Islet of Langerhans (tissue), 1 donor: ENCODE measurements around the gene MBD2.

Source experiments
- FAIRE-seq: peaks from one replicate; lab custom pipeline; 2011; peaks lifted over from hg19 to GRCh38; lab: Jason Lieb, UNC

Gene MBD2

DNA sequence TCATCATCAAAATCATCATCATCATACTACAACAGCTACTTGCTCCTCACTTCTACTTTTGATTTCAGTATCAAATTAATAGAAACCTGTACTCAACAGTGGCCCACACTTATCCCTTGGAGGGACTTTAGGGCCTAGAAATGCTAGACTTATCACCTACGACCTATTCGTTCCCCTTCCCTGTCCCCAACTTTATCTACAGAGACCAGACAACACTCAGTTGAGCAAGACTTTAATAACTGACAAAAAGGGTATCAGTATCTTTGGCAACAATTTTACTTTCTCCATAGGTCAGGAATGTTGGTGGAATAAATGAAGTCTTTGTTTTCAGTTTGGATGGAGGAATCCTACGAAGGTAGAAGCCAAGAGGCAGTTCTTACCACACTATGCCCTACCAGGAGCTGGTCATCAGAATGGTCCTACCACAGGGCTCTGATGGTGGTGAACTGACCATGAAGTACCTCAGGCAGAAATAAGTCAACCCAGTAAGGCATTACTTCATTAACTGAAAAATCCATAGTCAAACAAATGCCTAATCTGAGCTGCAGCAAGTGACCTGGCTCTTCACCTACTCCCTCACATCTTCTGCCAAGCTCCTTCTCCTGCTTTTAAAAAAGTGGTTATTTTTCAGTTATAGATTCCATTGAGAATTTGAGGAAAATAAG, 26.6 kb downstream of the MBD2 start:
- FAIRE-seq = no peak

DNA sequence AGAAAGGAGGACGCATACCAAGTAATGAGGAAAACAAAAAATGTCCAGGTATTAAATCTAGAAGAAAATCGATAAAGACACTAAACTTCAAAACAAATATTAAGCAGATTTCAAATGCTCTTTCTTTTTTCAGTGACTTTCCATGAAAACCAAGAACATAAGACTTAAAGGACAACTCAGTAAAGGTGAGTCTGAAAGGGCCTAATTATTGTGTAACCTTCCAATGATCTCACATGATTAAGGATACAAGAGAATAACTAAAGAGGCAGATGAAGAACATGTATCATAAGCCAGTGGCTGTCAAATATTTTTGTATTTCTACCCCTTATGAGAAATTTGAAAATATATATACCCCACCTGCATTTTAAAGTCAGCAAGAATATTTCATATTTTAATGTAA, 30.7 kb downstream of the MBD2 start:
- FAIRE-seq = no peak

GRCh38 chr18:54192900-54193299, 31.6 kb downstream of the MBD2 start:
- FAIRE-seq = no peak

- FAIRE-seq = no peak
Measured at GRCh38 chr18:54192415-54192814, 32.1 kb downstream of the MBD2 start.

DNA sequence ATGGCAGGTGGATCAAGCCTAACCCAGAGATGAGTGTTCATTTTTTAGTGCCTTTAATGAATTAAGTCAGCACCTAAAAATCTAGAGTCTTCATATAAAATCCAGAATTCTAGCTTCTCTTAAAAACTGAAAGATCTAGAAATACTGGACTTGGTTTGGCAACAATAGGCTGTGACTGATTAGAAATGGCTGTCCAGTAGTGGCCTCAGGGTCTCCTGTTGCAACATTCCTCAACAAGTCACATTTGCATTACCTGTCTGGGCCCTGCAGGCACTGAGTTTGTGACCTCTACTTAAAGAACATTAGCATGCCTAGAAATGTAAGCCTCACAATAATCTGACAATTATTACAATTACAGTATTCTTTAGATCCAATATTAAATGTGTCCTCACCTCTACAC, 33.1 kb downstream of the MBD2 start:
- FAIRE-seq = no peak

- FAIRE-seq = no peak
Measured at GRCh38 chr18:54187372-54187771, 37.1 kb downstream of the MBD2 start.

DNA sequence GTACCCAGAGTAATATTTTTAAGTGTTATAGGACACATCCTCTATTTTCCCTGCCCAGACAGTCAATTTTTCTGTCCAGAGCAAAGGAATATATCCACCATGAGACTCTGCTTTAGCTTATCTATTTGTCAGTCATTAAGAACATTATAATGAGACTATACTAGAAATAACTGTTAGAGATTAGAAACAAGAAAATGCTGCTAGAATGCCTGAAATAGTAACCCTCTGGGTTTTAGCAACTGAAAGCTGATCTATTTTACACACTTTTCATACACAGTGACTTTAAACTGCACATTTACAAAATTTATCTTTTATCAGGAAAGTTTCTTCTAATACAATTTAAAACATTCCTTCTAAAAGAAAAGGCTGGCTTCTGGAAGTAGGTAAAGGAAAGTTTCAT, 39.6 kb downstream of the MBD2 start:
- no peak for FAIRE-seq

GRCh38 chr18:54183390-54183789, 41.1 kb downstream of the MBD2 start:
- no peak for FAIRE-seq

GRCh38 chr18:54181856-54182602, 42.4 kb downstream of the MBD2 start:
- no peak for FAIRE-seq

- no peak for FAIRE-seq
Measured at GRCh38 chr18:54173980-54174630, 50.4 kb downstream of the MBD2 start.

DNA sequence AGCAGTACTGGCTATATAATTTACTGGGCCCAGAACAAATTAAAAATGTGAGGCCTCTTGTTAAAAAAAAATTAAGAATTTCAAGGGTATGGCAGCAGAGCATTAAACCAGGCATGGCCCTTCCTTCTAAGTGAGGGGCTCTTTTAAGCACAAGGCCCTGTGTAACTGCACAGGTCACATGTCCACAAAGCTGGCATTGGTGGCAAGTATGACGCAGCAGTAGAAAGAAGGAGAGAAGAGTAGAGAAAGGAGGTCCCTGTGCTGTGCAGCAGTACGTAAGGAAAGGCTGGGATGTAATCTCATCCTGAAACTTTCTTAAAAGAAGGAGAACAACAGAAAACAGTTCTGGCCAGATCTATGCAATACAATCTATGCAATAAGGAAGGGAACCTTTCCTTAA, 51.2 kb downstream of the MBD2 start:
- no peak for FAIRE-seq

DNA sequence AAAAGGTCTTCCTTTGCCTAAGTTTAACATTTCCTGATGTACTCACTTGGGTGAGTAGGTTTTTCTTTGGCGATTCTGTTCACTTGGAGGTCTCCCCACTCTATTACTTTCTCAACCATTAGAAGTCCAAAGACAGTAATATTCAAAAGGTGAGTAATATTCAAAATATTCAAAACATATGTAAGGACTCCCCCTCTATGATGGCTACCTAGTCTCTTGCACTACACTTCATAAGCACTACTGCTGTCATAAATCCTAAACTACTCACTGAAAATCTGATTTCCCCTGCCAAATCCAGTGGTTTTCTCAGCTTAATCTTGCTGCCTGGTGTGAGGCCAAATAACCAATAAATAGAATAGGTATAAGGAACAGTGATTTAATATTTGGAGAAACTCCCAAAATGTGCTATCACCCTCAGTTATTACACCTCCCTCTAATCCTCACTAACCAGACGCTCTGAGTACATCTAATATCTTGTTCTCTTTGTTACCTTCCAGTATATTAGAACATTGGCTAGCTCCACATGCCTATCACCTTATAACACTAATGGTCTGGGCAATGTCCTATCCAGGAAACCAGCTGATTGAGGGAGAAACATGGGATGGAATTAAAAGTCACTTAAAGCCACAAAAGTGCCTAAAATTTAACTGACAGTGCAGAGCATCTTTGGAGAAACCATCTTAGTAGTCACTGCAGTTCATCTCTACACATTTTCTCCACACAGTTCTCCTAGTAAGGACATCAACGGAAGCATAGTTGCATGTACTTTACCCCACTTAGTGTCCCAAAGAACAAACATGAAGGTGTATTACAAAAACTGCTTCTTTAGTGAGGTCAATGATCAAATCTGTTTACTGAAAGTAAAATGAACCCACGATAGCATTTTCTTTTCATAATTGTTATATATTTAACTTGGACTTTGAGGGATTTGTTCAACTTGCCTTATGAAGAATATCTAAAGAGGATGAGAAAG, 54.8 kb downstream of the MBD2 start:
- no peak for FAIRE-seq

- no peak for FAIRE-seq
Measured at GRCh38 chr18:54165450-54165849, 59.0 kb downstream of the MBD2 start.

GRCh38 chr18:54163453-54163852, 61.0 kb downstream of the MBD2 start:
- no peak for FAIRE-seq

- FAIRE-seq = no peak
Measured at GRCh38 chr18:54162431-54162830, 62.0 kb downstream of the MBD2 start.

DNA sequence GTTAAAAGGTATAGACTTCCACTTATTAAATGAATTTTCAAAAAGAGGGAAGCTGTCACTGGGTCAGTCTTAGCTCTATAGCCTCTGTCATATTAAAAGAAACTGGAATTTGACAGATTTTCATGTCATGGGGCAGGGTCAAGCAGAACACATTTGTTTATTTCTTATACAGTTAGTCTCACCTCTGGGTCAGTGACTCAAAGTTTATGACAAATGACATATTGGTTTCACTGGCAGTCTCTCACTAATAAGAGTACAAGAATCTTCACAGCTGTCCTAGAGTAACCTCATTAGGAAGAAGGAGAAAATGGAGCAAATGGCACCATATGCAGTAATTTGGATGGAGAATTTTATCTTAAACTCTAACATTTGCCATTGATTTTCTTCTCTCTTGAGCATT, 63.2 kb downstream of the MBD2 start:
- FAIRE-seq = no peak

GRCh38 chr18:54159906-54160305, 64.6 kb downstream of the MBD2 start:
- FAIRE-seq = no peak

DNA sequence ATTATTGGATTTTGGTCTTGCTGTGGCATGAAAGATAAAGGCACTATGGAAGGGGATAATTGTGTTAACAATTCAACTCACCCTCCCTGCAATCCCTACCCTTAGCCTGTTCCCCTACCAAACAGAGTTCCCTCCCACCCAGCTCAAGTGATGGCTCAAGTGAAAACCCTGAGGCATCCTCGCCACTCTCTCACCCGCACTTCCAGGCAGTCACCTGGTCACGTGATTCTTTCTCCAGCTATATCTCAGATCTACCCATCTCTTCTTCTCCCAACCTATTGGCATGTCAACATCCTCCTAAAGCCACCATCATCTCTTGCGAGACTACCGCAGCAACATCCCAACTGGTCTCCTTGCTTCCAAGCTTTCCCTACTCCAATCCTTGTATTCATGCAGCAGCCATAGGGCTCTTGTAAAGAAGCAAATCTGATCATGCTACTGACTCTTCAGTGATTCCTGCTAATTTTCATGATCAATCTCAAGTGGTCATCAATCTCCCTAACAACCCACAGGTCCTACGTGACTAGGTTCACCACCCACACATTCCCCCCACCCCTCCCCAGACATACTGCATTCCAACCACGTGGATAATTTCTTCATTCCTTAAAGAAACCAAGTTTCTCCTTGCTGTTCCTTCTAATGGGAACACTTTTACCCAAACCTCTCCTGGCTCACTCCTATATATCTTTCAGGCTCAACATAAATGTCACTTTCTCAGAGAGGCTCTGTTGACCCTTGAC, 66.7 kb downstream of the MBD2 start:
- no peak for FAIRE-seq

DNA sequence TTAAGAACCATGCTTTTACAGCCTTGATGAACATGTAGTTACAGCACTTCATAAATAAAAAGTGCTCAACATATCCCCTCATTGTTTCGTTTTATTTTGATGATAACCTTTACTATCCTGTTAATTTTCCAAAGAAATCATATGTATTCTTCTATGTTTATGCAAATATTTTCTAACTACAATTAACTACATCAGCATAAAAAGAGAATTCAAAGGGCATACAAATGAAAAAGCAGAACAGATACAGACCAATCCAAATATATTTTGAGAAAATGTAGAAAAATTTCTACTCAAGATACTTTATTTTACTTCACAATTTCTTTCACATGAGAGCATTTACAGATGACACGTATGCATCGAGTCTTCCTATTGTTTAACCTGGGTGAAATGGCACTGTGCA, 69.1 kb downstream of the MBD2 start:
- FAIRE-seq = no peak

DNA sequence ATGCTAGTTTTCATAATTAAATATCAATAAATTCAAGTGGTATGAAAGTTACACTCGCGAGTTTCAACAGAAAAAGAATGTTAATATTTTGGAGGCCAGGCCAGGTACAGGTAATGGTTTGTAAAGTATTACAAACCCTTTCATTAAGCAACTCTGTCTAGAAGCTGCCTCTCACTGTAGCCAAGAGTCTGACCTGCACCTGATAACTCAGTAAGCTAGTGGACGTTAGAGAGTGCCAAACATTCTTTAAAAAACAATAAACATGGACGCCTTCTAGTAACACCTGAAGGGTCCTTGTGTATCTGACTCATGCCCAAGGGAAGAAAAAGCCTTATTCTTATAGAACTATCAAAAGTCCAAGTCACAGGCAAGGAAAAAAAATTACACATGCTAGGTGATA, 70.2 kb downstream of the MBD2 start:
- FAIRE-seq = no peak

- FAIRE-seq = no peak
Measured at GRCh38 chr18:54151376-54151775, 73.1 kb downstream of the MBD2 start.

DNA sequence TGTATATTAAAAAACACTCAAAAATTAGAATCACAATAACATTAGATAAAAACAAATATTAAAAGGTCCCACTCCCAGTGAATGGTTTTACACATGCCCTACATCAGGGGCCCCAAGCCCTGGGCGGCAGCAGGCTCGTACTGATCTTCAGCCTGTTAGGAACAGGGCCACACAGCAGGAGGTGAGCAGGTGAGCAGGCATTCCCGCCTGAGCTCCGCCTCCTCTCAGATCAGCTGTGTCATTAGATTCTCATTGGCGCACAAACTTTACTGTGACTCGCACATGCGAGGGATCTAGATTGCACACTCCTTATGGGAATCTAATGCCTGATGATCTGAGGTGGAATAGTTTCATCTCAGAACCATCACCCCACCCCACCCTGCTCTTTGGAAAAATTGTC, 74.2 kb downstream of the MBD2 start:
- FAIRE-seq = no peak
